RWPE1 (cell line): ENCODE results near the gene VTI1A.

Experiments
- CTCF ChIA-PET: fragments of 350-600 bp; sonication (Branson Sonifier 250); formaldehyde crosslinking; extraction: SDS; loops from one replicate; lab custom pipeline; 2021; lab: Yijun Ruan, JAX
- POLR2A ChIA-PET: fragments of 400-600 bp; formaldehyde crosslinking; extraction: SDS; loops from one replicate; lab custom pipeline; 2020; ENCODE audit warnings: antibody characterized with exemption; ENCODE audit not compliant: low non-redundant PET; lab: Yijun Ruan, JAX
- DNase-seq: peaks from one replicate; pipeline ENCODE4 v3.0.0; 2012; ENCODE audit warnings: low spot score
- H3K27ac ChIP-seq: fragments of 450-650 bp; 2 replicates; pipeline ENCODE4 v1.5.1; 2017
- TF ChIP-seq, protein P1 (sequence below): fragments of 450-650 bp; conservative IDR thresholded peaks from 2 replicates; pipeline ENCODE4 v1.5.1; 2017; ENCODE audit warnings: low read depth, mild to moderate bottlenecking

VTI1A gene

DNA sequence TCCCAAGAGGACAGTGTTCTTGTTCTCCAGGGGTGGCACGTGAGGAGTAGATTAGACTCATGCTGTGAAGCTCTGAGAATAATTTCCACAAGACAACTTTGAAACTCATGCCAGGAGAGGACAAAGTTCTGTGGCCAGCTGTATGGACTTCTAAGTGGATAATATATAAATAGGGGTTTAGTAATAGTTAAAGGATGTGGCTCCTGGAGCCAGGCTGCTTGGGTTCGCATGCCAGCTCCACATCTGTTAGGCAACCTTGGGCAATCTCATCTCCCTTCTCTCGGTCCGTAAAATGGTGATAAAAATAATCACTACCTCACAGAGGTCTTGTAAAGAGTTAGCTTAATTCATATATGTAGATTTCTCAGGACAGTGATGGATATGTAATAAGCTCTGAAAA is 37.3 kb upstream of the VTI1A start:
- ChIA-PET CTCF (interaction anchor here (0.6 kb wide), 1 partner anchor 53 kb away, joined by 3 read pairs; no protein-coding TSS in a partner anchor), POLR2A (no interaction called here)
- H3K27ac ChIP-seq = no peak overlapping the region
- DNase-seq = no peak
- TF ChIP-seq, protein P1, sequence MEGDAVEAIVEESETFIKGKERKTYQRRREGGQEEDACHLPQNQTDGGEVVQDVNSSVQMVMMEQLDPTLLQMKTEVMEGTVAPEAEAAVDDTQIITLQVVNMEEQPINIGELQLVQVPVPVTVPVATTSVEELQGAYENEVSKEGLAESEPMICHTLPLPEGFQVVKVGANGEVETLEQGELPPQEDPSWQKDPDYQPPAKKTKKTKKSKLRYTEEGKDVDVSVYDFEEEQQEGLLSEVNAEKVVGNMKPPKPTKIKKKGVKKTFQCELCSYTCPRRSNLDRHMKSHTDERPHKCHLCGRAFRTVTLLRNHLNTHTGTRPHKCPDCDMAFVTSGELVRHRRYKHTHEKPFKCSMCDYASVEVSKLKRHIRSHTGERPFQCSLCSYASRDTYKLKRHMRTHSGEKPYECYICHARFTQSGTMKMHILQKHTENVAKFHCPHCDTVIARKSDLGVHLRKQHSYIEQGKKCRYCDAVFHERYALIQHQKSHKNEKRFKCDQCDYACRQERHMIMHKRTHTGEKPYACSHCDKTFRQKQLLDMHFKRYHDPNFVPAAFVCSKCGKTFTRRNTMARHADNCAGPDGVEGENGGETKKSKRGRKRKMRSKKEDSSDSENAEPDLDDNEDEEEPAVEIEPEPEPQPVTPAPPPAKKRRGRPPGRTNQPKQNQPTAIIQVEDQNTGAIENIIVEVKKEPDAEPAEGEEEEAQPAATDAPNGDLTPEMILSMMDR = no peak

DNA sequence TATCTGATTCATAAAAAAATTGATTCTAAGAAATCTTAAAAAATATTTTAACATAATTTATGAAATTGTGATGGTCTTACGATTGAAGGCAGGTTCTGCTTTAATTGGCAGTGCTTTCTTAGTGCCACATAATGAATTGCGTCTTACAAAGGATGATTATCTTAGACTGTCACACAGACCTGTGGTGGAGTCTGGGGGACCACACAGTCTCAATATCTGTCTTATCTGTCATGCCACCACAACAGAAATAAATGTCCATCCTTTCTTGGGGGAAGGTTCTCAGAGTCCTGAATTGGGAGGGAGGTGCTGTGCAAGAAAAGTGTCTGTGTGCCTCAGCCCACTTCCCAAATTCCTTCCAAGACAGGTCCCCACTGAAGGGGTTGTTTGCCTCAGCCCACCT is 34.3 kb upstream of the VTI1A start:
- TF ChIP-seq, protein P1 = no peak
- ChIA-PET POLR2A (no interaction called here), CTCF (no interaction called here)
- no peak overlapping the region for H3K27ac ChIP-seq
- no peak for DNase-seq

DNA sequence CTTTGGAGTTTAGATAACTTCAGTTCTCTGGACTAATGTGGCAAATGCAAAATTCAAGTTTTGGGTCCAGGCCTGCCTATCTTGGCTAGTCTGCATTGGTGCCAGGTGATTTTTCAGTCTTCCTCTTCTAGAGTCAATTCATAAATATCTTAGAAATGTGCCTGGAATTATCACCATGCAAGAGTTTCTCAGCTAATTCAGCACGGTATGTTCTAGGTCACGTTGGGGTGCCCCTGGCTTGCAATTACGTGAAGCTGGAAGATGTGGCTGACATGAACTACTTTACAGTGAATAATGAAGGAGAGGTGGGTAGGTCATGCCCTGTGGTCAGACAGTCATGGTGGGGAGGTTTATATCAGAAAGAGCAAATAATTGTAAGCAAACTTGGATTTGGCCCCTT is 25.3 kb upstream of the VTI1A start:
- H3K27ac ChIP-seq = no peak overlapping the region
- DNase-seq = no peak
- TF ChIP-seq, protein P1 = no peak
- CTCF ChIA-PET = interaction anchor here (0.6 kb wide), 1 partner anchor 414 kb away, joined by 3 read pairs; no protein-coding TSS in a partner anchor
- POLR2A ChIA-PET = no interaction called here

DNA sequence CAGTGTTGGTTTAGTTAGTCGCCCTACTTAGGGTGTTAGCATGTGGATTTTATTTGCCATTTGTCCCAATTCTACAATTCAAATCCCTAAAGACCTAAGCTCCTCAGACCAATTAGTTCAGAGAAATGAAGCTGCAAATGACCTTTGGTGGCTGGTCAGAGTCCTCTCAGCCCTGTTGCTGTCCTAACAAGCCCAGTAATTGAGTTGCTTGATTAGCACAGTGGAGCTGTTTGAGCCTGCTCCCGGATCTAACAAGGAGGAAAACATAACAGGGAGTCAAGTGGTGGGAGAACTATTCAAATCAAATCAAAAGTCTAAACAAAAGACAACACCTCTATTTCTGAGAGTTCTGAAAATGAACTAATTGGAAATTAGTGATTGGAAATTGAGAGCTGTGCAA is 22.4 kb upstream of the VTI1A start:
- TF ChIP-seq, protein P1 = no peak
- DNase-seq = no peak
- POLR2A ChIA-PET = no interaction called here
- no peak overlapping the region for H3K27ac ChIP-seq
- CTCF ChIA-PET = interaction anchor here (0.5 to 0.6 kb wide), 2 partner anchors 672 to 702 kb away, joined by 3 read pairs; no protein-coding TSS in a partner anchor

DNA sequence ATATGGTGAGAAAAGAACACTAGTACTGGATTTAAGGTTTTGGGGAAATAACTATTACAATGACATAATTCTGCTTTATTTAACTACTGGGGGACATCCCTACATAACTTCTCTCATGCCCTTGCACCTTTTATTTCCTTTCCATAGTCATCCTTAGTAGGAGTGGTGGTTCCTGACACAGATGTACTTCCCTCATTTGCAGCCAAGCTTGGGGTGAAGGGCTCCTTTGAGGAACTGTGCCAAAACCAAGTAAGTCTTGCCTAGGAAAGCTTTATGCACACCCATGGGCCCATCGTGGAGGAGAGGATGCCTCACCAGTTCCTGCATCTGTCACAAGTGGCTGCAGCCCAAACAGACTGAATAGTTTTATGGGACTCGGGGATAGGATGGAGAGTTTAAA is 20.9 kb upstream of the VTI1A start:
- TF ChIP-seq, protein P1 = no peak
- DNase-seq = no peak
- CTCF ChIA-PET = interaction anchor here (0.7 kb wide), 1 partner anchor 9 kb away, joined by 3 read pairs; no protein-coding TSS in a partner anchor
- POLR2A ChIA-PET = interaction anchor here (0.7 kb wide), 1 partner anchor 265 kb away, joined by 3 read pairs; no protein-coding TSS in a partner anchor
- no peak overlapping the region for H3K27ac ChIP-seq

DNA sequence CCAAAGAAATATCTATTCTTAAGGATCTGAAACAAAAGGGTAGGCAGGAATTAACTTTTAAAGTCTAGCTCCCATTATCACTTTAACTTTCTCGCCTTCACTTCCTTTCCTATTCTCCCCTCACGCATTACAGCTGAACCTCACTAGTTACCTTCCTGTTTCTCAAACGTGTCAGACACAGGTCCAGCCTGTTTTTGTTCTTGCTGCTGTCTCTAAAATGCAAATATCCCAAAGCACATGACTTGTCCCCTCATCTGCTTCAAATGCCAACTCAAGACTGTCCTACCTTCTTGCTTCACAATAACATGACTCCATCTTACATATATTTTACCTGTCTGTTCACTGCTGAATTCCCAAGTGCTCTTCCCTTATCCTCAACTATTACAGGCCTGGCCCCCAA is 17.9 kb upstream of the VTI1A start:
- TF ChIP-seq, protein P1 = no peak
- ChIA-PET CTCF (interaction anchor here (0.6 kb wide), 1 partner anchor 11 kb away, joined by 3 read pairs; no protein-coding TSS in a partner anchor), POLR2A (no interaction called here)

More for the DNA sequence above, 17.9 kb upstream of the VTI1A start:
- DNase-seq = no peak
- H3K27ac ChIP-seq = no peak overlapping the region
